K562 (cell line): Measurements from ENCODE around the gene CREBL2. TPM values are rescaled to one million over a fixed set of nuclear protein-coding genes. Genes with fewer than 3 reads are reported as not detected.

Experiments
- ATAC-seq: fragments of 200-7000 bp; cut with Tn5 transposase; 3 replicates; pipeline ENCODE4 v1.9.1; 2020; ENCODE audit warnings: moderate library complexity
- BruUV-seq: library from RNA; stranded (reverse); fragments of 400-500 nt; replicated peaks from 2 replicates; lab custom pipeline; 2021; lab: Mats Ljungman, UMichigan
- CTCF ChIA-PET: fragments of 300-600 bp; formaldehyde crosslinking; extraction: SDS; loops from one replicate; lab custom pipeline; 2021; ENCODE audit warnings: low intra/inter-chr PET ratio; lab: Yijun Ruan, JAX
- POLR2A ChIA-PET: fragments of 300-600, 350-650 bp; sonication (Branson Sonifier 250); formaldehyde crosslinking; extraction: SDS; loops from one replicate; lab custom pipeline; 2021; ENCODE audit warnings: antibody characterized with exemption, inconsistent platforms; lab: Yijun Ruan, JAX
- DNase-seq, 4 experiments: peaks; one replicate each; pipeline versions ENCODE4 v3.0.0 to v3.0.0-alpha.2; 2011 to 2018; ENCODE audit warnings: low spot score in 3 of 4, mixed read lengths in 3 of 4; ENCODE audit errors: extremely low read depth in 1 of 4
- FAIRE-seq: peaks from 2 replicates; lab custom pipeline; 2011; peaks lifted over from hg19 to GRCh38; lab: Jason Lieb, UNC
- H2AFZ ChIP-seq: 2 replicates; pipeline ENCODE4 v1.6.0; 2011; ENCODE audit warnings: low read depth, low read length, control low read depth, inconsistent platforms
- H3K27ac ChIP-seq: fragments of 200-600 bp; 3 replicates; pipeline ENCODE4 v1.8.0; 2011; ENCODE audit warnings: low read depth, mild to moderate bottlenecking, control low read depth, inconsistent platforms, low read length, moderate library complexity, mixed read lengths; ENCODE audit errors: extremely low read depth
- H3K27me3 ChIP-seq, 2 experiments: fragments of 300-600 bp in 1 of 2; 2 replicates in 1 of 2; 3 replicates in 1 of 2; pipeline versions ENCODE4 v1.6.0 to v1.8.0; 2011; ENCODE audit warnings: inconsistent platforms in 2 of 2, low read length in 2 of 2, mild to moderate bottlenecking in 1 of 2, mixed read lengths in 1 of 2, moderate library complexity in 1 of 2; ENCODE audit not compliant: control insufficient read depth in 2 of 2, insufficient read depth in 2 of 2
- H3K36me3 ChIP-seq: fragments of 300-600 bp; 3 replicates; pipeline ENCODE4 v1.8.0; 2011; ENCODE audit warnings: mild to moderate bottlenecking, low read length, inconsistent platforms; ENCODE audit not compliant: control insufficient read depth, insufficient read depth
- H3K4me1 ChIP-seq, 2 experiments: fragments of 200-600 bp in 1 of 2; replicated peaks in 1 of 2; 2 replicates in 1 of 2; 3 replicates in 1 of 2; pipeline versions ENCODE4 v1.5.1 to v1.8.0; 2011; ENCODE audit warnings: inconsistent platforms in 2 of 2, low read length in 2 of 2, mild to moderate bottlenecking in 1 of 2, mixed read lengths in 1 of 2, moderate library complexity in 1 of 2; ENCODE audit not compliant: control insufficient read depth in 2 of 2, insufficient read depth in 2 of 2
- H3K4me2 ChIP-seq: 2 replicates; pipeline ENCODE4 v1.6.1; 2011; ENCODE audit warnings: low read length, control low read depth, inconsistent platforms, mixed read lengths; ENCODE audit not compliant: insufficient read depth
- H3K4me3 ChIP-seq: fragments of 200-600 bp; sonication (generic), shearing (Covaris generic); 2 replicates; pipeline ENCODE4 v1.5.1; 2016; ENCODE audit warnings: control low read depth, inconsistent platforms
- H3K79me2 ChIP-seq: fragments of 200-600 bp; 3 replicates; pipeline ENCODE4 v1.8.0; 2011; ENCODE audit warnings: low read length, inconsistent platforms; ENCODE audit not compliant: control insufficient read depth, insufficient read depth
- H3K9ac ChIP-seq, 2 experiments: 2 replicates each; pipeline versions ENCODE4 v1.6.0 to v1.6.1; 2011; ENCODE audit warnings: low read depth in 2 of 2, low read length in 2 of 2, control low read depth in 1 of 2, inconsistent platforms in 1 of 2, mild to moderate bottlenecking in 1 of 2, mixed read lengths in 1 of 2; ENCODE audit not compliant: insufficient read depth in 1 of 2
- H3K9me1 ChIP-seq: one replicate; pipeline ENCODE4 v1.6.0; 2011; ENCODE audit warnings: inconsistent platforms, mild to moderate bottlenecking, low read length, moderate library complexity; ENCODE audit not compliant: control insufficient read depth, insufficient read depth
- H3K9me3 ChIP-seq: replicated peaks from 2 replicates; pipeline ENCODE4 v1.5.1; 2011; ENCODE audit warnings: low read depth, low read length, inconsistent platforms; ENCODE audit not compliant: control insufficient read depth, insufficient read depth
- H4K20me1 ChIP-seq: replicated peaks from 2 replicates; pipeline ENCODE4 v1.6.1; 2011; ENCODE audit warnings: low read length, inconsistent platforms, mixed read lengths; ENCODE audit not compliant: control insufficient read depth, insufficient read depth
- AFF4 ChIP-seq: sonication (generic); formaldehyde crosslinking; IDR thresholded peaks from 2 replicates; pipeline ENCODE4 v1.8.0; 2023; ENCODE audit warnings: mild to moderate bottlenecking, missing genetic modification reagents
- C11orf30 ChIP-seq: fragments of 450-650 bp; IDR thresholded peaks from 2 replicates; pipeline ENCODE4 v1.6.1; 2016; ENCODE audit warnings: low read depth, mild to moderate bottlenecking
- ZNF316 ChIP-seq: fragments of 450-650 bp; IDR thresholded peaks from 2 replicates; pipeline ENCODE4 v1.6.1; 2016
- WGBS: fragments of 100-300 bp; shearing (Covaris generic); methylation state at CpG from one replicate; pipeline ENCODE4 v1.1.6; 2016; ENCODE audit warnings: low coverage, mixed read lengths; ENCODE audit not compliant: insufficient coverage; ENCODE audit errors: missing lambda C conversion rate; 5-methylcytosine and 5-hydroxymethylcytosine counted together
- in situ Hi-C: fragments of 300-500 bp; cut with MboI; formaldehyde crosslinking; loops from 4 replicates; pipeline ENCODE4 v1.15.0; 2018; ENCODE audit warnings: inconsistent platforms, mixed read lengths
- intact Hi-C: fragments of 100-400 bp; cut with micrococcal nuclease; formaldehyde crosslinking; loops from 2 replicates; pipeline ENCODE4 v1.14.2; 2022
- polyA plus RNA-seq, 8 experiments: library from polyadenylated mRNA; depleted of rRNA in 4 of 8; stranded (reverse) in 5 of 8; unstranded in 3 of 8; fragments of >200 nt; fragmentation: Nextera tagmentation in 2 of 8; fragmentation: Illumina TruSeq in 1 of 8; extraction: Ambion mirVana in 2 of 8; extraction: Trizol in 1 of 8; gene quantifications; 2 replicates each; pipeline versions ENCODE4 v1.2.1 to v1.2.3, GENCODE V29; 2011 to 2014; ENCODE audit warnings: inconsistent platforms in 1 of 8, missing spikeins in 1 of 8
- total RNA-seq, 7 experiments: library from RNA; depleted of rRNA in 6 of 7; stranded (reverse); fragments of >200 nt in 6 of 7; fragmentation: Illumina TruSeq in 2 of 7; extraction: Trizol in 2 of 7; gene quantifications; 2 replicates each; pipeline versions ENCODE4 v1.2.1 to v1.2.3, GENCODE V29; 2011 to 2021; ENCODE audit warnings: low replicate concordance in 1 of 7

The CREBL2 gene
- total and polyA plus RNA-seq, 9 of the 15 experiments (the other 6 are each of a cell fraction or from before 2014, with no cell fraction given): 1.7 to 7.3 (median 5.2) TPM

GRCh38 chr12:12641650-12642049 is 30.0 kb downstream of the CREBL2 start:
- Histone ChIP-seq H3K9ac (no peak overlapping the region), H3K4me3 (no peak overlapping the region), H3K9me3 (0 out of 2 replicates have a peak, but pooled peaks cover 3% of the 10 kb centered on the region), H3K79me2 (no peaks in the 10 kb centered on the region), H3K4me1 (no peaks in the 10 kb centered on the region), H4K20me1 (no peaks in the 10 kb centered on the region), H2AFZ (no peak overlapping the region), H3K9me1 (no peaks in the 10 kb centered on the region), H3K27me3 (no peaks in the 10 kb centered on the region), H3K27ac (no peak overlapping the region), H3K4me2 (no peak overlapping the region)
- in situ Hi-C loops (no loop called here), intact Hi-C loops (no loop called here)
- WGBS: 94% methylated on average over 2 of the region's 2 CpGs
- POLR2A ChIA-PET: interaction anchor here (0.7 kb wide), 1 partner anchor 93 kb away, joined by 3 read pairs; no protein-coding TSS in a partner anchor
- ATAC-seq: no peak
- CTCF ChIA-PET: no interaction called here
- peak; percentile 55 for TF ChIP-seq C11orf30
- TF ChIP-seq ZNF316: peak; percentile 65
- no peak for TF ChIP-seq AFF4 (CRISPR knock-in tag)
- TF ChIP-seq, all 486 proteins: peak for 2
- DNase-seq (no peak), FAIRE-seq (no peak)
- H3K36me3 ChIP-seq: peaks cover 9% of the 10 kb centered on the region; the same call in 1 of the 3 replicates
- no TSS peak for BruUV-seq
